Measurements from ENCODE around the gene PREX1.

- TF ChIP-seq EZH2 (IDR thresholded peaks at IDR 0.05; ENCODE audit: low read length, missing control alignments) (no peak), CTCF (conservative IDR thresholded peaks at IDR 0.05 in 1 of 2, IDR thresholded peaks at IDR 0.05 in 1 of 2; ENCODE audit: low read depth in 1 of 2, low read length in 2 of 2) (no peak)
Observed at GRCh38 chr20:48685300-48685699, 142.5 kb downstream of the PREX1 start.

Data from fibroblast of lung (primary cell).